Panc1 (cell line): ENCODE data around the gene ESRRB. TPM values are rescaled to one million over a fixed set of nuclear protein-coding genes. Genes with fewer than 3 reads are reported as not detected.

Experiments
- ATAC-seq: fragments of 200-7000 bp; cut with Tn5 transposase; 2 replicates; pipeline ENCODE4 v1.9.1; 2020; ENCODE audit warnings: mild to moderate bottlenecking, moderate library complexity
- BruUV-seq: library from RNA; stranded (reverse); fragments of 400-500 nt; replicated peaks from 2 replicates; lab custom pipeline; 2021; lab: Mats Ljungman, UMichigan
- CTCF ChIA-PET: fragments of 300-600 bp; sonication (Branson Sonifier 250); formaldehyde crosslinking; loops from one replicate; lab custom pipeline; 2022; ENCODE audit warnings: antibody characterized with exemption; lab: Charles Lee
- POLR2A ChIA-PET: fragments of 300-600 bp; sonication (Branson Sonifier 250); formaldehyde crosslinking; loops from one replicate; lab custom pipeline; 2022; ENCODE audit warnings: antibody characterized with exemption; lab: Charles Lee
- DNase-seq: peaks from one replicate; pipeline ENCODE4 v3.0.0-alpha.2; 2010; ENCODE audit warnings: low read depth, low spot score
- H3K27ac ChIP-seq: 2 replicates; pipeline ENCODE4 v1.5.1; 2011; ENCODE audit warnings: mild to moderate bottlenecking, low read length, inconsistent platforms
- H3K27me3 ChIP-seq: fragments of 200-500 bp; sonication (Bioruptor generic); 2 replicates; pipeline ENCODE4 v1.6.0; 2014; ENCODE audit warnings: low read length, inconsistent platforms; ENCODE audit not compliant: control insufficient read depth, insufficient read depth
- H3K36me3 ChIP-seq: fragments of 200-500 bp; sonication (Bioruptor generic); 2 replicates; pipeline ENCODE4 v1.5.1; 2014; ENCODE audit warnings: inconsistent platforms, mild to moderate bottlenecking, low read length, moderate library complexity; ENCODE audit not compliant: control insufficient read depth, insufficient read depth
- H3K4me1 ChIP-seq: 2 replicates; pipeline ENCODE4 v1.5.1; 2011; ENCODE audit warnings: inconsistent platforms, mild to moderate bottlenecking, low read length, moderate library complexity; ENCODE audit not compliant: control insufficient read depth, insufficient read depth
- H3K4me3 ChIP-seq, 2 experiments: 2 replicates each; pipeline ENCODE4 v1.5.1; 2011 to 2012; ENCODE audit warnings: low read depth in 2 of 2, low read length in 2 of 2, mild to moderate bottlenecking in 2 of 2, inconsistent platforms in 1 of 2, moderate library complexity in 1 of 2
- H3K9me3 ChIP-seq: fragments of 200-500 bp; sonication (Bioruptor generic); 2 replicates; pipeline ENCODE4 v1.5.1; 2014; ENCODE audit warnings: low read depth, mild to moderate bottlenecking, inconsistent platforms, low read length, moderate library complexity; ENCODE audit not compliant: control insufficient read depth, insufficient read depth
- CTCF ChIP-seq: fragments of 450-650 bp; IDR thresholded peaks from 2 replicates; pipeline ENCODE4 v1.5.1; 2017; ENCODE audit warnings: mild to moderate bottlenecking
- POLR2AphosphoS5 ChIP-seq: IDR thresholded peaks from 2 replicates; pipeline ENCODE4 v1.6.1; 2012; ENCODE audit warnings: mild to moderate bottlenecking, low read depth, low read length, moderate library complexity
- REST ChIP-seq, 2 experiments: IDR thresholded peaks; 2 replicates each; pipeline ENCODE4 v1.6.1; 2011 to 2012; ENCODE audit warnings: low read depth in 2 of 2, control low read depth in 1 of 2, low read length in 1 of 2, mild to moderate bottlenecking in 1 of 2, moderate library complexity in 1 of 2; ENCODE audit not compliant: insufficient read depth in 1 of 2
- SIN3A ChIP-seq: IDR thresholded peaks from 2 replicates; pipeline ENCODE4 v1.6.1; 2012; ENCODE audit warnings: low read depth, mild to moderate bottlenecking, low read length, moderate library complexity, borderline replicate concordance; ENCODE audit not compliant: insufficient read depth
- TCF7L2 ChIP-seq: IDR thresholded peaks from 2 replicates; pipeline ENCODE4 v1.6.1; 2011; ENCODE audit warnings: mild to moderate bottlenecking, low read depth, low read length, inconsistent platforms
- in situ Hi-C: cut with HindIII; loops from 2 replicates; pipeline ENCODE4 v1.10.0; 2016; ENCODE audit warnings: low sequenced_read_pairs, low pct_unique_long_range_greater_than_20kb
- intact Hi-C: fragments of 100-400 bp; cut with micrococcal nuclease; formaldehyde crosslinking; loops from one replicate; pipeline ENCODE4 v1.10.0; 2022; ENCODE audit not compliant: unreplicated experiment
- total RNA-seq: library from RNA; stranded (reverse); gene quantifications from one replicate; pipeline ENCODE4 v1.2.1, GENCODE V29; 2021; ENCODE audit not compliant: unreplicated experiment

The ESRRB gene
- total RNA-seq, 1 experiment from 2014 or later: not detected

GRCh38 chr14:76408877-76409276, 32.9 kb downstream of the ESRRB start:
- ATAC-seq (no peak), DNase-seq (no peak)
- BruUV-seq: no TSS peak
- Histone ChIP-seq H3K4me1 (no peaks in the 10 kb centered on the region), H3K9me3 (no peaks in the 10 kb centered on the region), H3K27ac (no peak overlapping the region), H3K4me3 (no peak overlapping the region), H3K36me3 (no peaks in the 10 kb centered on the region), H3K27me3 (peaks cover 2% of the 10 kb centered on the region; the same call in 1 of the 2 replicates)
- POLR2A ChIA-PET: no interaction called here
- intact Hi-C loops (no loop called here), in situ Hi-C loops (no loop called here)
- TF ChIP-seq SIN3A (no peak), CTCF (no peak), POLR2AphosphoS5 (no peak), TCF7L2 (no peak), REST (IDR thresholded peaks at IDR 0.05; ENCODE audit: insufficient read depth in 1 of 2, low read depth in 2 of 2, low read length in 1 of 2) (no peak)
- CTCF ChIA-PET: no interaction called here

- in situ Hi-C loops (no loop called here), intact Hi-C loops (no loop called here)
- DNase-seq (no peak), ATAC-seq (no peak)
- Histone ChIP-seq H3K4me1 (no peaks in the 10 kb centered on the region), H3K27me3 (0 out of 2 replicates have a peak, but pooled peaks cover 2% of the 10 kb centered on the region), H3K9me3 (no peaks in the 10 kb centered on the region), H3K27ac (no peak overlapping the region), H3K4me3 (no peak overlapping the region), H3K36me3 (no peaks in the 10 kb centered on the region)
- POLR2A ChIA-PET: no interaction called here
- TF ChIP-seq REST (IDR thresholded peaks at IDR 0.05; ENCODE audit: insufficient read depth in 1 of 2, low read depth in 2 of 2, low read length in 1 of 2) (no peak), SIN3A (no peak)
- BruUV-seq: no TSS peak
- CTCF ChIA-PET: no interaction called here
These were observed 36.6 kb downstream of the ESRRB start for GRCh38 chr14:76412501-76412900.
